Glomerular visceral epithelial cell (primary cell): ENCODE measurements around the gene UBE2G1.

Source experiments
- DNase-seq: peaks from one replicate; pipeline ENCODE4 v3.0.0-alpha.2; 2016; ENCODE audit errors: extremely low spot score

UBE2G1 gene

GRCh38 chr17:4334332-4334731 is 32.1 kb downstream of the UBE2G1 start:
- DNase-seq: no peak

DNA sequence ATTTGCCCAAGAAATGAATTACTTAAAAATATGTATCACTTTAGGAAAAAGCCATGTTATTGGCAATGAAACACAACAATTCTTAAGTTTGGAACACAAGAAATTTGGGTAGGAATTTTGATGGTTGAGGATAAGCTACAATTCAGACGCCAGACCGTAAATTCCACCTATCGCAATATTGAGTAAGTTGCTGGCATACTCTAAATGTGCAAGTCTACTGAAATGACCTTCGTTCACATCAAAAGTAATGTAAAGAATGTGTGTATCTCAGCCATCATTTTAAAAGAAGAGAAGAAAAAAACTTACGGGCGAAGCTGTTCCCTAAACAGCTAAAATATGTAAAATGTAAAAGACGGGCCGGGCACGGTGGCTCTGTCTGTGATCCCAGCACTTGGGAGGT is 33.4 kb downstream of the UBE2G1 start:
- DNase-seq: no peak

DNA sequence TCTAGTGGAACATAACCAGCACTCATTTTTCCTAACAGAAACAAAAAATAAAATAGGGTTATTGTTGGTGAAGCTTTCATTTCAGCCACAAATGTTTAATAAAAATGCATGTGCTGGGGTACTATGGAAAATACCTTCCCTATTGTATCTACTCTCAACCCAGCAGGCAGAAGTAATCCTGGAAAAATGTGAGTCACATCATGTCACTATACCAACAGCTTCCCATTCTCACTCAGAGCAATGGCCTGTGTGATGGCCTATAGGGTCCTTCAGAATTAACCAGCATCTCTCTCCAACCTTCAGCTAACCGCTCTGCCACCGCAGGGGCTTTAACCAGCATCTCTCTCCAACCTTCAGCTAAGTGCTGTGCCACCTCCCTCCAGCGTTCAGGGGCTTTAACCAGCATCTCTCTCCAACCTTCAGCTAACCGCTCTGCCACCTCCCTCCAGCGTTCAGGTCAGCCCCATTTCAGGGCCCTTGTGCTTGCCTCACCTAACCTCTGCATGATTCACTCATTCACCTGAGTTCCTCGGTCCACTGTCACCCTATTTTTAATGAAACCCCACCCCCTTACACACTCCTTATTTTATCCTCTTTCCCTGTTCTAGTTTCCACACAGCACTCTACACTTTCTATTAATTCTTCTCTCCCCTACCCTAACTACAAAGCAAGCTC is 34.0 kb downstream of the UBE2G1 start:
- DNase-seq: peak; percentile 18

GRCh38 chr17:4331614-4332013 is 34.9 kb downstream of the UBE2G1 start:
- no peak for DNase-seq

DNA sequence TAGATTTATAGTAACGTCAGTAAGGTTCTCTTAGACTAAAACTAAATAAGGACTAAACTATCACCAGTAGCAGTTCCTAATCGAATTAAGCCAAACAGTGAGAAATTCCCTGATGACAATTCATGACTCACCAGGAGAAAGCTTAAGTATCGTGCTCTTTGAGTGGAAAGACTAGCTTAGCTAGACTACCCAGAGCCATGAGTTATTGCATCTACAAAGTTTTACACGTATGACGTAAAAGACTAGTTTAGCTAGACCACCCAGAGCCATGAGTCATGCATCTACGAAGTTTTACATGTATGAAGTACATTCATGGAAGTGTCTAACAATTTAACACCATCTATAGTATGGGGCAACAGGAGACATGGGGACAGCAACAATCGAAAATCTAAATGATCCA is 36.6 kb downstream of the UBE2G1 start:
- peak; percentile 83 for DNase-seq

DNA sequence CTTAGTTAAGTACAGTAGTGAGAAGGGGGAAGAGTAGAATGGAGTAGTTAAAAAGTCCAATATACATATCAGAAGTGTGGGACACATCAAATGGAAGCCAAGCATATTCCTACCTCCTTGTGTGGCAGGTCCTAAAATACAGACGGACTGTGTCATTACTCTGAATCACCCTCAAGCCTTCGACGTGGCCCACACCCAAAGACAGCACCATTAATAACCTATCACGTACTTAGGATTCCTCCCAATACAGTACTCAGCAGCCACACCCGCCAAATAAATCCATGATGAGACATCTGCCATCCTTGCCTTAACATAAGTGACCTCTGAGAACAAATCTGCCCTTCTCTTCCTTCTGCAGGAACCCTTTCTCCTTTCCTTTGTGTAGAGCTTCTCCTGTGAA is 38.9 kb downstream of the UBE2G1 start:
- DNase-seq: peak; percentile 48

- DNase-seq: no peak
These were observed 39.9 kb downstream of the UBE2G1 start for GRCh38 chr17:4326608-4327007.

- no peak for DNase-seq
These were observed 40.4 kb downstream of the UBE2G1 start for GRCh38 chr17:4326112-4326511.

GRCh38 chr17:4324463-4324862 is 42.0 kb downstream of the UBE2G1 start:
- no peak for DNase-seq

- no peak for DNase-seq
These were observed 47.3 kb downstream of the UBE2G1 start for GRCh38 chr17:4319221-4319620.

DNA sequence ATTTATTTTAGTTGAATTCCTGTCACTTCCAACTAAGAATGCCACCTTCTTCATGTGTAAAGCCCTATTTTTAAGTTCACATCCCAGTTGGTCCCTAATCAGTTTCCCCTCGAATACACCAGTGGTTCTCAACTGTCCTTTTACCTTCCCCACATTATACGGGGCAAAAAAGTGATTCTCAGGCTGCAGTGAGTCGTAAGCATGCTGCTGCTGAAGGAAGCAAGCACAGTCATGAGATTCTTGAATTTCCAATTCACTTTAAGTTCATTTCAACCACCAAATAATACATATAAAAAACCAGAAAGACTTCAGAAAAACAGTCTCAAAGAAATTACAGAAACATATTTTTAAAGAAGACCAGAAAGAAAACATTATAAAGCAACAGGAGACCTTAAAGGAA is 47.9 kb downstream of the UBE2G1 start:
- DNase-seq: no peak

DNA sequence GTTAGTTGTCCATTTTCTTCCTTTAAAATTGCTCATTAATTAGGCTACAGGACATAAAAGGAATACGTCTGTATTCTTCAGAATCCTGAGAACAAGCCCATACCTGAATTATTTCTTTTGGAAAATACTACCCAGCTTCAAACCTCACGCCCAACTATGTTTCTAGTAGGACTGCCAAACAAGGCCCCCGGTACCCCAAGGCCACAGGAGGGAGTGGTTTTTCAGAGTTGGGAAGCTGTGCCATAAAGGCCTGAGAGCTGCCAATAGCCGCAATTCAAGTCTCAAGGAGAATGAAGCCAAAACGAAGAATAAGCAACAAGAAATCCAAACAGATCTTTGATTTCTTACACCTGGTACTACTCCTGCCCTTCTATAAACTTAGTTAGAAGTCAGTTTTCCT is 48.3 kb downstream of the UBE2G1 start:
- DNase-seq: no peak

GRCh38 chr17:4317610-4318009 is 48.9 kb downstream of the UBE2G1 start:
- DNase-seq: no peak

DNA sequence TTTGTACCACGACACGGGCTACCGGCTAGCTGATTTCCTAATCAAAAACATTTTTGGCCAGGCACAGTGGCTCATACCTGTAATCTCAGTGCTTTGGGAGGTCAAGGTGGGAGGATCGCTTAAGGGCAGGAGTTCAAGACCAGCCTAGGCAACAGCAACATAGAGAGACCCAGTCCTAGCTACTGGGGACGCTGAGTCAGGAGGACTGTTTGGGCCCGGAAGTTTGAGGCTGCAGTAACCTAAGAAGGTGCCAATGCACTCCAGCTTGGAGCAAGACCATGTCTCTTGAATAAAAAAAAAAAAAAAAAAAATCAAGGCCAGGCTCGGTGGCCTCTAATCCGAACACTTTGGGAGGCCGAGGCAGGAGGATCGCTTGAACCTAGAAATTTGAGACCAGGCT is 49.8 kb downstream of the UBE2G1 start:
- no peak for DNase-seq

DNA sequence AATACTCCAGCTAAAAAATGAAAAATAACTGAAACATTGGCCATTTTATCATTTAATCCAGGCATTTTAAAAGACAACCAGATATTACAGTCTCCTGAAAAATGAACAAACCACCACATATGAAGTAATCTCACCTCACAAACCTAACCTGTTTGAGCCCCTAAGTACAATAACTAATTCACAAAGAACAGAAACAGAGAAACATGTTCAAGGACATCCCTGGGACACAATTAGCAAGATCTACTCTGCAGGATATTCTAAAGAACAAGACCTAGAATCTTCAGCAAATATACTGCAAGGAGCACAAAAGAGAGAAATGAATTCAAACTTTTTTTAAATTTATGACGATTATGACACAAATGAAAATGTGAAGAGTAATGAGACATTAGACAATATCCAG is 51.9 kb downstream of the UBE2G1 start:
- no peak for DNase-seq

GRCh38 chr17:4314179-4314578 is 52.3 kb downstream of the UBE2G1 start:
- no peak for DNase-seq

DNA sequence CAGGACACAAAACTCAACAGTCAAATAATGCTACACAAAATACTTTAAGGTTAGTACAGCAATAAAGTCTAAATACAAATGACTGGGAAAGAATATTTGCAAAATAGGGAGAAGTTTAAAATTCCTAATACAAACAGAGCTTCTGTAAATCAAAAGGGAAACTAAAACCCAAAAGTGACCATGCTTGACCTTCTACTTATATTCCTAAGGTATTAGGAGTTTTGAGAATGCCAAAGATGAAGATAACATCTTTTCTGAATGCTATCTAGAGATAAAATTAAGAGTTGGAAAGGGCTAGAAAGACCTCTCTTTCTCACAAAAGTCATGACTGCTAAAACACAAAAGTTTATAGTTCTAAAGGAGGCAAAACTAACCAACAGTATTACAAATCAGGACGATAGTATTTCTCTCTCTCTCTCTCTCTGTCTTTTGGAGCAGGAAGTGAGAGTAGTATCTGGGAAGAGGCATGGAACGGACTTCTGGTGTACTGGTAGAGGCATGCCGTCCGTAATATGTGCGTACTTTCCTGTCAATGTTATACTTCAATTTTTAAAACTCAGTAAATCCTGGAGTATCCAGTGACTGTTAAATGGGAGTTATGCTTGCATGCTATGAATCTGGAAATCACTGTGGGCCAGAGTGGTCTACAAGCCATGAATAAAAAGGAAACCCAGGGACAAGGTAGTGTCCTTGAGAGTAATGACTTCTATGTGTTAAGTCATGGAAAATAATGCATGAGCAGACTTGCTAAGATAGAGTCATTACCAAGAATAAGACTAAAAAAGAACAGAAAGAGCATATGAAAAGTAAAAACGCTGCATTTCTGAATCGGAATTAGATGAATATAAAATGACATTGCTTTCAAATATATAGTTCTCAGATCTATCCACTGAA is 53.0 kb downstream of the UBE2G1 start:
- no peak for DNase-seq

DNA sequence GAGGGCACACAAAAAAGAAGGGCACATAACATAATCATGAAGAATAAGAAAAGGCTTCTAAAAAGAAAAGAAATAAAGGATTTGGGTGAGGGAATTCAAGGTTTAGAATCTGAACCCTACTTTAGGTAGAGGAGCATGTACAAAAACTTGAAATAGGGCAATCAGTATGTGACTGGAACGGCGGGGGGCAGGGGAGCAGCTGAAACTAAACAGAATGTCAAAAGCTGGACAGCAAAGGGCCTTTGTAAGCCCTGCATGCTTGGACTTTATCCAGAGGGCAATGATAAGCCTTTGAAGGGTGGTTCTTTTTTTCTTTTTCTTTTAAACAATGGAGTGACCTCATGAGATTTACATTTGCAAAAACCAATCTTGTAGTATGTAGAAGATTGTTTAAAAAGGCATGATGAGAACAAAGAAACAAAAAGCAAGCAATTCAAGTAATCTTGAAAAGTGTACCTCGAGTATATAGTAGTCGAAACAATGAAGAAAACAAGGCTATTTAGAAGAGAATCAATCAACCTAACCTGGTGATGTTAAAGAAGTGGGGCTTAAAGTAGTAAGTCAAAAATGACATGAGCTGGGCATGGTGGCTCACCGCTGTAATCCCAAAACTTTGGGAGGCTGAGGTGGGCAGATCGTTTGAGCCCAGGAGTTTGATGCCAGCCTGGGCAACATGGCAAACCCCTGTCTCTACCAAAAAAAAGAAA is 56.0 kb downstream of the UBE2G1 start:
- no peak for DNase-seq

- DNase-seq: no peak
These were observed 56.6 kb downstream of the UBE2G1 start for GRCh38 chr17:4309897-4310296.

DNA sequence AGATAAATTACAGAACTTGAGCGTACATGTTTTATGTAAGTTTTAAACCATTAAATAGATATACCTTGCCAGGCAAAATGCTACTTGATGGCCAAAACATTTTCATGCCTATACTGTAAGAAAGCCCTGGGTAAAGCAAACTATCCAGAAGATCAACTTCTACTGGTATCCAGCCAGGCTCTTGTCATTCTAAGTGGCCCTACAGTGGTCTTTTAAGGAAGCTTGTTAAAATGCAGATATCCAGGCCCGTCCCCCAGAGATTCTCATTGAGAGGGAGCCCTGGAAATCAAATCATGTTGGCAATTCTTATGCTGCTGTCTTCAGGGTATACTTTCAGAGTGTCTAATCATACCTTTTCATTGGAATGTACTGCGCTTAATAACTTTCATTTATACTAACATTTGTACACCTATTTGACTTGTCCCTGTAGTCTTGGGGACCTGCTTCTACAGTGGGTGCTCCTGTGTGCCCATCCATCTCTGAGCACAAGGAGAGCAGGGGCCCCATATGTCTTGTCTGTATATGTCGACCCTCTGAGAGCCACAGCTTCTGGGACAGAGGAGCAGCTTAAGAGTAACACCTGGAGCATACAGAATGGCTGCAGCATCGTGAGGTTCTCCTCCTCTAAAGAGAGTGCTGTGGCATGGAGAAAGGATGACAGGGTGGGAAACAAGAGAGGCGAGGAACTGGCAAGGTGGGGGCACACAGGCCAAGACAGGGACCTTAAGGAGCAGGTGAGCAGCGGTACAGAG is 59.1 kb downstream of the UBE2G1 start:
- no peak for DNase-seq

- no peak for DNase-seq
These were observed 61.3 kb downstream of the UBE2G1 start for GRCh38 chr17:4305224-4305623.
